AG09319 (cell line): Measurements from ENCODE around the gene PA2G4.
A peak's percentile ranks its signal among the peaks of the same experiment; 100 is the strongest.

ENCODE experiments used
- DNase-seq: peaks from one replicate; pipeline ENCODE4 v3.0.0-alpha.2; 2010; ENCODE audit warnings: low read depth; ENCODE audit errors: extremely low read depth
- CTCF ChIP-seq: IDR thresholded peaks from 2 replicates; pipeline ENCODE4 v1.5.1; 2011; ENCODE audit warnings: low read depth, mild to moderate bottlenecking, inconsistent platforms, low read length, moderate library complexity

Gene PA2G4

GRCh38 chr12:56127888-56128669, 23.7 kb downstream of the PA2G4 start, which contains the start of gene ESYT1:
Gene ESYT1, plus strand, starts transcription at chr12:56128267. Its CDS starts 53 bp downstream, at chr12:56128320.
- peak; percentile 99 for DNase-seq
- TF ChIP-seq CTCF = no peak

GRCh38 chr12:56128670-56129205, 24.4 kb downstream of the PA2G4 start:
- no peak for DNase-seq
- TF ChIP-seq CTCF = no peak

GRCh38 chr12:56129206-56129941, 25.0 kb downstream of the PA2G4 start:
- TF ChIP-seq CTCF = no peak
- no peak for DNase-seq

- no peak for DNase-seq
- TF ChIP-seq CTCF = no peak
These were observed 25.7 kb downstream of the PA2G4 start for GRCh38 chr12:56129942-56130495.

- no peak for DNase-seq
- no peak for TF ChIP-seq CTCF
These were observed 26.5 kb downstream of the PA2G4 start for GRCh38 chr12:56130876-56131275.

- TF ChIP-seq CTCF = no peak
- no peak for DNase-seq
These were observed 30.5 kb downstream of the PA2G4 start for GRCh38 chr12:56134897-56135296.
